Erythroblast (primary cell): Measurements from ENCODE around the gene GLT8D1.

Experiments used
- GATA1 ChIP-seq: IDR thresholded peaks from 2 replicates; pipeline ENCODE4 v1.6.1; 2011; ENCODE audit warnings: low read depth, mild to moderate bottlenecking, control low read depth, low read length, moderate library complexity
- POLR2A ChIP-seq: IDR thresholded peaks from 2 replicates; pipeline ENCODE4 v1.6.1; 2011; ENCODE audit warnings: mild to moderate bottlenecking, low read length

DNA sequence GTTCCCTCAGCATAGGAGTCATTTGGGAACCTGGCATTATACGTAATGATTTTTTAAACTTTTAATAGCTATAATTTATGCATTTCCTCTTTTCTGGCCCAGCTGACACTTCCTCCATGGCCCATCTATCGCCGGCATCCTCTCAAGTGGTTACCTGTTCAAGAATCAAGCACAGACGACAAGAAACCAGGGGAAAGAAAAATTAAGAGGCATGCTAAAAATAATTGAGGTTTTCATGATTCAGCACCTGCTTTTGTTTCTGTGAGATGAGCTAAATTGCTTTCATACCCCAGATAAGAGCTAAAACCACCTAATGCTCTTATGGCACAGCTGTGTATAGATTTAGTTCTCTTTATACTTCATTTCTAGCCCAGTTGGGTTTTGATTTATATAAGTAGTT is 2.0 kb upstream of the GLT8D1 start:
- TF ChIP-seq POLR2A (no peak), GATA1 (no peak)
